Subcutaneous abdominal adipose tissue (tissue), 5 donors: ENCODE results near the gene ATP5F1D.

ENCODE experiments used
- H3K27ac ChIP-seq: one replicate; pipeline ENCODE4 v1.7.0; 2013; ENCODE audit warnings: low read depth, mild to moderate bottlenecking, inconsistent platforms, low read length, moderate library complexity
- H3K27me3 ChIP-seq, 5 donors: one replicate each; pipeline ENCODE4 v1.7.0; 2013; ENCODE audit warnings: low read length in 5 of 5, inconsistent platforms in 1 of 5; ENCODE audit not compliant: control insufficient read depth in 5 of 5, insufficient read depth in 4 of 5
- H3K36me3 ChIP-seq, 5 donors: one replicate each; pipeline ENCODE4 v1.7.0; 2013; ENCODE audit warnings: low read length in 5 of 5; ENCODE audit not compliant: control insufficient read depth in 5 of 5, insufficient read depth in 5 of 5
- H3K4me1 ChIP-seq, 5 donors: one replicate each; pipeline ENCODE4 v1.7.0; 2013; ENCODE audit warnings: low read length in 5 of 5, mild to moderate bottlenecking in 3 of 5, moderate library complexity in 1 of 5; ENCODE audit not compliant: control insufficient read depth in 5 of 5, insufficient read depth in 5 of 5
- H3K4me3 ChIP-seq, 5 donors: one replicate each; pipeline ENCODE4 v1.7.0; 2013; ENCODE audit warnings: low read length in 5 of 5, low read depth in 1 of 5
- H3K9ac ChIP-seq, 5 donors: one replicate each; pipeline ENCODE4 v1.7.0; 2013; ENCODE audit warnings: low read length in 5 of 5, mild to moderate bottlenecking in 4 of 5, moderate library complexity in 3 of 5
- H3K9me3 ChIP-seq, 5 donors: one replicate each; pipeline ENCODE4 v1.7.0; 2013; ENCODE audit warnings: low read length in 5 of 5; ENCODE audit not compliant: control insufficient read depth in 5 of 5
- donor health status: healthy.
- donor health status: healthy.
- donor health status: healthy.
- donor health status: healthy.
- donor health status: healthy.

Gene ATP5F1D

DNA sequence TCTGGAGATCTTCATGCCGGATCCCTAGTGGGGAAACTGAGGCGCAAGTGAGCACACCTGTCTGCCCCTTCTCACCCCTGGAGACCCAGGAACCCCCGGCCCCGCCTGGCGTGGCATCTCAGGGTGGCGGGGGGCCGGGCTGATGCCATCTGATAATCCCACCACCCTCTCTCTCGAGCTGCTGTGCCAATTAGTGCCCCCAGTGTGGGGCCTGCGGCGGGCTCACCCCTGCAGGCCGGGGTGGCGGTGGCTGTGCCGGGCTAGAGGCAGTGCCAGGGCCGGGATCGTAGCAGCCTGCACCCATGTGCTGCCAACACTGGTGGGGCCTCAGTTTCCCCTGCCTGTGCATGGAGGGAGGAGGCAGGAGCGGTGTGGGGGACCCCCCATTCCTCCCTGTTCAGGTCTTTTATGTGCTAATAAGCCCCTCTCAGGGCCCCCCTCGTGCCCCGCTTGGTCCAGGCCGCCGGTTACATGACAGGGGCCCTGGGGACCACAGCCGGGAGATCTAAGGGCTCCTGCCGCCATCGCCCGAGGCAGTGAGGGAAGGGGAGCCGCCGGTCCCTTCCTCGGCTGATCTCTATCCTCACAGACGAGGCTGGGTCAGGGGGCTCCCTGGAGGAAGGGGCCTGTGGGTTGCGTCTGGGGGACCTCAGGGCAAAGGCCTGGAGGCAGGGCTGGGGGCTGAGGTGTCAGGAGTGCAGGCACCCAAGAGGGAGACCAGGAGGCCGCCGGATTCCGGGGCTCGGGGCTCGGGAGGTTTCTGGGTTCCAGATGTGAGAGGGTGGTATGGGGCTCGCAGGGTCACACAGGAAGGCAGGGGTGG is 52.4 kb downstream of the ATP5F1D start:
- peaks cover 35 to 65% (median 61%) of the 10 kb centered on the region in 5 donors for H3K27me3 ChIP-seq
- no peak overlapping the region for H3K4me3 ChIP-seq
- H3K4me1 ChIP-seq = peaks cover 0 to 6% (median 4%) of the 10 kb centered on the region in 5 donors
- H3K36me3 ChIP-seq = no peaks in the 10 kb centered on the region
- H3K9ac ChIP-seq = no peak overlapping the region
- H3K9me3 ChIP-seq = no peaks in the 10 kb centered on the region
- no peak overlapping the region for H3K27ac ChIP-seq
